ENCODE results near the gene EMSY. TPM values are rescaled to one million over a fixed set of nuclear protein-coding genes. Genes with fewer than 3 reads are reported as not detected.
A peak's percentile ranks its signal among the peaks of the same experiment; 100 is the strongest.

Gene EMSY
- total and polyA plus RNA-seq, 2 of the 8 experiments (the other 6 are each of a cell fraction or from before 2014, with no cell fraction given): 29.6 to 34.6 TPM

- DNase-seq (ENCODE audit: low read depth in 1 of 2, low spot score in 2 of 2): no peak
- TF ChIP-seq BACH1 (IDR thresholded peaks at IDR 0.05; ENCODE audit: low read length) (no peak), CTCF (IDR thresholded peaks at IDR 0.05; ENCODE audit: control extremely low read depth in 1 of 3, insufficient read depth in 1 of 3, low read depth in 1 of 3, low read length in 3 of 3) (peak in 1 of 3 experiments; percentile 24; a peak in 1 of 4 replicates), HDAC2 (IDR thresholded peaks at IDR 0.05; ENCODE audit: borderline replicate concordance in 1 of 2, low read depth in 2 of 2, low read length in 2 of 2) (no peak)
These were observed 46.8 kb downstream of the EMSY start for GRCh38 chr11:76491644-76492043.

More at GRCh38 chr11:76491644-76492043, 46.8 kb downstream of the EMSY start:
- H3K4me2 ChIP-seq (ENCODE audit: insufficient read depth in 1 of 2, low read depth in 2 of 2, low read length in 2 of 2): no peak overlapping the region
- H3K14ac ChIP-seq (ENCODE audit: insufficient read length): no peak overlapping the region
- WGBS, 2 experiments (ENCODE audit: extremely low coverage in 1 of 2, insufficient coverage in 1 of 2, insufficient read length in 1 of 2, insufficient replicate concordance in 2 of 2, low coverage in 1 of 2, low lambda C conversion rate in 2 of 2, missing lambda C conversion rate in 1 of 2): 97% methylated on average over 5 of the region's 5 CpGs; no CpG with 5 or more reads in 1 of the 2 experiments
- no peaks in the 10 kb centered on the region; a peak in 1 of 4 replicates for H3K79me2 ChIP-seq (ENCODE audit: control insufficient read depth in 1 of 2, insufficient read depth in 2 of 2, low read length in 2 of 2)
- no peak overlapping the region for H3K4ac ChIP-seq (replicated peaks; ENCODE audit: insufficient read length, low read depth, low read length)
- no peak overlapping the region for H2AK5ac ChIP-seq (ENCODE audit: low read depth, low read length)
- H3K56ac ChIP-seq (replicated peaks; ENCODE audit: insufficient read length, low read depth, low read length): no peak overlapping the region
- no peak overlapping the region for H2BK15ac ChIP-seq (ENCODE audit: low read length)
- no peak overlapping the region for H2BK20ac ChIP-seq (ENCODE audit: low read length)
- H3K4me1 ChIP-seq (replicated peaks in 1 of 4; ENCODE audit: control insufficient read depth in 3 of 4, insufficient read depth in 4 of 4, low read length in 3 of 4): no peaks in the 10 kb centered on the region
- no peak overlapping the region for H2BK12ac ChIP-seq (ENCODE audit: low read depth, low read length)
- H3K9me3 ChIP-seq (ENCODE audit: insufficient read depth in 2 of 2, low read depth in 1 of 2, low read length in 1 of 2): no peaks in the 10 kb centered on the region
- H4K5ac ChIP-seq (ENCODE audit: insufficient read length, low read depth, low read length): no peak overlapping the region
- H2BK120ac ChIP-seq (replicated peaks; ENCODE audit: low read depth, low read length): no peak overlapping the region
- H2AFZ ChIP-seq (ENCODE audit: low read length): no peak overlapping the region
- H4K8ac ChIP-seq (ENCODE audit: extremely low read depth, insufficient read depth, low read length): no peak overlapping the region
- no peak overlapping the region for H3K23ac ChIP-seq (ENCODE audit: insufficient read length)
- H3K23me2 ChIP-seq (ENCODE audit: low read depth, low read length): no peaks in the 10 kb centered on the region
- peaks cover 0 to 4% of the 10 kb centered on the region in 2 experiments for H4K20me1 ChIP-seq (replicated peaks in 1 of 2; ENCODE audit: control insufficient read depth in 1 of 2, insufficient read depth in 2 of 2, low read length in 2 of 2)
- no peak for FAIRE-seq
- no peaks in the 10 kb centered on the region for H3K27me3 ChIP-seq (replicated peaks in 1 of 4; ENCODE audit: control insufficient read depth in 3 of 4, extremely low read depth in 1 of 4, insufficient read depth in 3 of 4, low read length in 3 of 4)
- ChIA-PET CTCF (ENCODE audit: partially characterized antibody) (interaction anchor here (0.7 to 2.4 kb wide), 12 partner anchors 10 to 161 kb away, joined by 3 to 16 read pairs (median 4); no protein-coding TSS in a partner anchor), POLR2A (ENCODE audit: partially characterized antibody) (no interaction called here)
- H3K79me1 ChIP-seq (ENCODE audit: low read depth, low read length): no peaks in the 10 kb centered on the region
- H3K18ac ChIP-seq (ENCODE audit: extremely low read depth, low read length): no peak overlapping the region
- no peak overlapping the region for H3K4me3 ChIP-seq (ENCODE audit: extremely low read depth in 1 of 4, insufficient read depth in 2 of 4, low read depth in 3 of 4, low read length in 4 of 4)
- peaks cover 3 to 12% (median 5%) of the 10 kb centered on the region in 4 experiments; a peak in 6 of 8 replicates for H3K36me3 ChIP-seq (ENCODE audit: control insufficient read depth in 2 of 4, insufficient read depth in 4 of 4, low read length in 3 of 4)
- no peak overlapping the region for H2BK5ac ChIP-seq (ENCODE audit: low read depth, low read length)
- no peak overlapping the region for H3K9ac ChIP-seq (replicated peaks in 1 of 4; ENCODE audit: extremely low read depth in 1 of 4, low read depth in 3 of 4, low read length in 3 of 4)
- no peak overlapping the region for H3K27ac ChIP-seq (ENCODE audit: low read depth, low read length)
- H4K91ac ChIP-seq (replicated peaks; ENCODE audit: insufficient read length, low read length): no peak overlapping the region
